ENCODE measurements around the gene CDC16.

Gene CDC16

GRCh38 chr13:114272977-114273376 is 38.3 kb downstream of the CDC16 start:
- H3K4me3 ChIP-seq (ENCODE audit: low read depth, low read length) = no peak overlapping the region
- no peak for TF ChIP-seq CTCF (IDR thresholded peaks at IDR 0.05; ENCODE audit: low read depth, low read length)
- in situ Hi-C loops (cut with HindIII; ENCODE audit: low sequenced_read_pairs) = no loop called here
- DNase-seq (ENCODE audit: low read depth, low spot score) = no peak

GRCh38 chr13:114275304-114275703 is 40.6 kb downstream of the CDC16 start:
- no peak overlapping the region for H3K4me3 ChIP-seq (ENCODE audit: low read depth, low read length)
- DNase-seq (ENCODE audit: low read depth, low spot score) = no peak
- no peak for TF ChIP-seq CTCF (IDR thresholded peaks at IDR 0.05; ENCODE audit: low read depth, low read length)
- in situ Hi-C loops (cut with HindIII; ENCODE audit: low sequenced_read_pairs) = no loop called here

- DNase-seq (ENCODE audit: low read depth, low spot score) = no peak
- in situ Hi-C loops (cut with HindIII; ENCODE audit: low sequenced_read_pairs) = no loop called here
- no peak for TF ChIP-seq CTCF (IDR thresholded peaks at IDR 0.05; ENCODE audit: low read depth, low read length)
- no peak overlapping the region for H3K4me3 ChIP-seq (ENCODE audit: low read depth, low read length)
These were observed 44.4 kb downstream of the CDC16 start for GRCh38 chr13:114279146-114279545.

GRCh38 chr13:114279758-114280355 is 45.2 kb downstream of the CDC16 start:
- no peak overlapping the region for H3K4me3 ChIP-seq (ENCODE audit: low read depth, low read length)
- no peak for TF ChIP-seq CTCF (IDR thresholded peaks at IDR 0.05; ENCODE audit: low read depth, low read length)
- DNase-seq (ENCODE audit: low read depth, low spot score) = no peak
- in situ Hi-C loops (cut with HindIII; ENCODE audit: low sequenced_read_pairs) = no loop called here

- DNase-seq (ENCODE audit: low read depth, low spot score) = peak; percentile 96
- peak within 1 kb of the TSS; percentile 83 for H3K4me3 ChIP-seq (ENCODE audit: low read depth, low read length)
- no peak for TF ChIP-seq CTCF (IDR thresholded peaks at IDR 0.05; ENCODE audit: low read depth, low read length)
- in situ Hi-C loops (cut with HindIII; ENCODE audit: low sequenced_read_pairs) = no loop called here
These were observed 46.8 kb downstream of the CDC16 start, which contains the start of gene UPF3A for GRCh38 chr13:114281351-114282040. TSS of gene UPF3A (plus strand) at chr13:114281601. CDS start at chr13:114281640, 39 bp downstream.

GRCh38 chr13:114282041-114282670 is 47.5 kb downstream of the CDC16 start:
- peak; percentile 81 for DNase-seq (ENCODE audit: low read depth, low spot score)
- no peak for TF ChIP-seq CTCF (IDR thresholded peaks at IDR 0.05; ENCODE audit: low read depth, low read length)
- H3K4me3 ChIP-seq (ENCODE audit: low read depth, low read length) = peak overlapping the region; percentile 83
- in situ Hi-C loops (cut with HindIII; ENCODE audit: low sequenced_read_pairs) = no loop called here

Data from astrocyte of the spinal cord (primary cell).